ENCODE data around the gene STPG2.

The STPG2 gene

DNA sequence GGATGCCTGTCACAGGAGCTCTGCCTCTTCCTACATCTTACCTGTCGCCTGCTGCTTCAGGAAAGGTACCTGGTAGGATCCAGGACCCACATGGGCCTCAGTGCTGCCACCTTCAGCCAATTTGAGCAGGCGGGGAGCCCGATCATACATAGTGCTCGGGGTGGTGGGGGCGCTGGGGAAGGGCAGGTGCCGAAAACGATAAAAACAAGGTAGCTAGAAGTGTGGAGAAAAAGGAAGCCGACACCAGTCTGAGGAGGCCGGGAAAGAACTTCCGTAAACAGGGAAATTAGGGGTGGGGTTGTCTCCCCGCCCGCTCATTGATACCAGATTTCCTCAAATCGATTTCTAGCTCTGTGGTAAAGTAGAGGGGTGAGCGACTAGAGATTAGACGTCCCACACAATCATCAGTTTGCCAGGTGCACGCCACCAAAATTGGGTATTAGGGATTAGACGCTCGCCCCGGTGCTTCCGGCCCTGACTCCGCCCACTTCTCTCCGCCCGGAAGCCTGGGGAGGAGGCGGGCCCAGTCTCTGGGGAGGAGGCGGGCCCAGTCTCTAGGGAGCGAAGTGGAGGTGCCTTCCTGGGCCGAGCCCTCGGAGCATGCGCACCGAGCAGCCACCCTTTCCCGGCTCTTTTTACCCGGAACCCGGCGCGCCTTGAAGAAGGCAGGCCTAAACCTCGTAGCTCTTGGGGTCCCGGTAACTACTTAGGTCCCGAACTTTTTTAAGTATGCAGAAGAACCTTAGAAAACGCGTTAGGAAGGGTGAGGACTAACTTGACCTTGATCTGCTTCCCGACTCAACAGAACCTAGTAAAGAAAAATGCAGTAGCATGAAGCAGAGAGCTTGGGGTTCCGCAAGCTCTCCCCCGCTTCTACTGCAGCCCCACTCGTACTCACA lies at the start of gene STPG2:
Gene STPG2 (minus strand): TSS at position 476 of the 899 bp plus-strand sequence.
- peak; percentile 64 for TF ChIP-seq CTCF (IDR thresholded peaks at IDR 0.05; ENCODE audit: insufficient read depth, low read length, poor library complexity, severe bottlenecking)
- peak; percentile 88 for DNase-seq (ENCODE audit: extremely low read depth, insufficient read length)
- peak within 1 kb of the TSS; percentile 83 for H3K4me3 ChIP-seq (replicated peaks; ENCODE audit: low read depth, low read length)

DNA sequence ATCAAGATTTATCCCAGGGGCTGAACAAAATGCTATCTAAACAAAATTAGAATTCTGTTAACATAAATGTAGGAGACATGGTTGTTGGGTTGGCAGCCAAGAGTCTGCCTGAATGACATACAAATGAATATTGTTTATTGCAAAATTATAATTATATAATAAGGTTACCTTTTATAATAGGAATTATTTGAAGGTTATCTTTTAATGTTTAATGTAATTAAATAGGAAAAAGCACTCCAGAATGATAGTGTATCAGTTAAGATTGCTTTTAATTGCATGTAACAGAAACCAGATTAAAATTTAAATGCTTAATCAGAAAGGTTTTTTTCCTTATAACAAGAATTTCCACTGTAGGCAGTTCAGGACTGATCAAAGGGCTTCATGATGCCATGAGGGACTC lies 42.0 kb upstream of the STPG2 start:
- DNase-seq (ENCODE audit: extremely low read depth, insufficient read length), result no peak
- H3K4me3 ChIP-seq (replicated peaks; ENCODE audit: low read depth, low read length), result no peak overlapping the region
- no peaks in the 10 kb centered on the region for H3K36me3 ChIP-seq (ENCODE audit: control insufficient read depth, insufficient read depth, low read length)
- no peak for TF ChIP-seq CTCF (IDR thresholded peaks at IDR 0.05; ENCODE audit: insufficient read depth, low read length, poor library complexity, severe bottlenecking)
- H3K27me3 ChIP-seq (replicated peaks; ENCODE audit: control insufficient read depth, insufficient read depth, low read length), result no peaks in the 10 kb centered on the region

More for the DNA sequence above, at the start of gene STPG2:
- Histone ChIP-seq H3K36me3 (ENCODE audit: control insufficient read depth, insufficient read depth, low read length) (no peaks in the 10 kb centered on the region), H3K27me3 (replicated peaks; ENCODE audit: control insufficient read depth, insufficient read depth, low read length) (no peaks in the 10 kb centered on the region)

DNA sequence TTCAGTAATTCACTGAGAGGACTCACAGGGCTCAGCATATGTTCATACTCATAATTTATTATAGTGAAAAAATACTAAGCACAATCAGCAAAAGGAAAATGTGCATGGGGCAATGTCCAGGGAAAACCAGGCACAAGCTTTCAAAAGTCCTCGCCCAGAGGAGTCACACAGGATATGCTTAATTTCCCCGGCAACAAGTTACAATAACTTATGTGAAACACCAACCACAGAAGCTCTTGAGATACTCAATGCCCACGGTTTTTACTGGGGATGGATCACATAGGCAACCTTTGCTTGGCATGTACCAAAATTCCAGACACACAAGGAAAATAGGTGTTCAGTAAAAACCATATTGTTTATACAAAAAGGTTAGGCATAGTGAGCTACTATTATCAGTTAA lies 38.5 kb upstream of the STPG2 start:
- Histone ChIP-seq H3K27me3 (replicated peaks; ENCODE audit: control insufficient read depth, insufficient read depth, low read length) (no peaks in the 10 kb centered on the region), H3K4me3 (replicated peaks; ENCODE audit: low read depth, low read length) (no peak overlapping the region), H3K36me3 (ENCODE audit: control insufficient read depth, insufficient read depth, low read length) (no peaks in the 10 kb centered on the region)
- no peak for DNase-seq (ENCODE audit: extremely low read depth, insufficient read length)
- no peak for TF ChIP-seq CTCF (IDR thresholded peaks at IDR 0.05; ENCODE audit: insufficient read depth, low read length, poor library complexity, severe bottlenecking)

DNA sequence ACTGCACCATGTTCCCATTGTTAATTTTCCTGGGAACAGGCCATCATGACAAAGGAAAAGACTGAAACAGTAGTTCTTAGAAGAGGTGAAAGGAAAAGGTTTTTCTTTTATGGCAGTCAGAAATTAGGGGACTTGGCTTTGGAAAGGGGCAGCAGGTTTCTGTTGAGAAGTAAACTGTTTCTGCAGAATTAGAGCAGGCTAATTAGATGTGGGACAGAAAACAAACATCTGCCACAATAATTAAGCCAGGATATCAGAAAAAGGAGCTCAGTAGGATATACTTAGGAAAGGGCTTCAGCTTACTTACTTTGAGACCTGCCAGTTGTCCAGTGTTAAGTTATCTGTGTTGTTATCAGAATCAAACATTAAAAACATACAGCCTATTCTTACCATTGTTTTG lies 36.7 kb upstream of the STPG2 start:
- H3K4me3 ChIP-seq (replicated peaks; ENCODE audit: low read depth, low read length), result no peak overlapping the region
- TF ChIP-seq CTCF (IDR thresholded peaks at IDR 0.05; ENCODE audit: insufficient read depth, low read length, poor library complexity, severe bottlenecking), result no peak
- no peak for DNase-seq (ENCODE audit: extremely low read depth, insufficient read length)

DNA sequence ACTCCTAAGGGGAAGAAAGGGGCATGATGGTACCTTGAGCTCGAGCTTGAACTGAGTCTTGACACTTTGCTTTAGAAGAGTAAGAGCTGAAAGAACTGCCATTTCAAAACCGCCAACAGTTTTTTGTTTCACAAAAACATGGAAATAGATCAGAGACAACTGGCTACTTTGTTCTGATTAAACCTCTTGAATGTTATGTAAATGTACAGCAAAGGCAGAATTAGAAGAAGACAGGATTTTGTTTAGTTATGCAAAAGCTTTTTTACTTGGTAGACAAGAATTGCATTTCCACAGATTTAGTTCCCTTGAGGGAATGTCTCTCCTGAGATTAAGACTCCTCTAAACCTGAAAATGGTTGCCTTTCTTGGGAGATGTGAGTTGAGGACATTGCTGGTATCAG lies 33.3 kb upstream of the STPG2 start:
- TF ChIP-seq CTCF (IDR thresholded peaks at IDR 0.05; ENCODE audit: insufficient read depth, low read length, poor library complexity, severe bottlenecking), result no peak
- no peak for DNase-seq (ENCODE audit: extremely low read depth, insufficient read length)
- no peak overlapping the region for H3K4me3 ChIP-seq (replicated peaks; ENCODE audit: low read depth, low read length)
- H3K36me3 ChIP-seq (ENCODE audit: control insufficient read depth, insufficient read depth, low read length), result no peaks in the 10 kb centered on the region
- H3K27me3 ChIP-seq (replicated peaks; ENCODE audit: control insufficient read depth, insufficient read depth, low read length), result no peaks in the 10 kb centered on the region

More for the DNA sequence above, 36.7 kb upstream of the STPG2 start:
- H3K27me3 ChIP-seq (replicated peaks; ENCODE audit: control insufficient read depth, insufficient read depth, low read length), result no peaks in the 10 kb centered on the region
- H3K36me3 ChIP-seq (ENCODE audit: control insufficient read depth, insufficient read depth, low read length), result no peaks in the 10 kb centered on the region

Data from GM06990 (cell line).